GM21423 (cell line): ENCODE data around the gene PDE1C.

Experiments used
- ATAC-seq: cut with Tn5 transposase; IDR thresholded peaks from one replicate; pipeline ENCODE4 v1.9.1; 2021; ENCODE audit warnings: mild to moderate bottlenecking, moderate library complexity; ENCODE audit not compliant: unreplicated experiment

Gene PDE1C

DNA sequence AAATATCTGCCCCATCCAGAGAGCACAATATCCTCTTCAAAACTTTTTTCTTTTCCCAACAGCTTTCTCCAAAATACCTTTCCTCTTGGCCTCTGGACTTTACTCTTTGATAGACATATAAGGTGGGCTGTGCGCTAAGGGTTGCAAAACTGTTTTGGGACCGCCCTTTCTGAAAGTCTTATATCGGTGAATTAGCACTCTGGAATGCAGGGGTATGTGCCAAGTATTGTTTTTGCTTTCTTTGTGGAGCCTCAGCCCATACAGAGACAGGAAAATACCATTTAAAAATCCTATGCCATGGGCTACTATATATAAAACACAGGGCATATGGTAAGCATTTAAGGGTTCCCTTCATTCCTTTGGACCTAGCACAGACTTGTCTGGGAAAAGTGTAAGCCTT is 345.5 kb downstream of the PDE1C start:
- ATAC-seq = no peak

- ATAC-seq = no peak
Observed at GRCh38 chr7:31720366-31720765, 349.8 kb downstream of the PDE1C start.

DNA sequence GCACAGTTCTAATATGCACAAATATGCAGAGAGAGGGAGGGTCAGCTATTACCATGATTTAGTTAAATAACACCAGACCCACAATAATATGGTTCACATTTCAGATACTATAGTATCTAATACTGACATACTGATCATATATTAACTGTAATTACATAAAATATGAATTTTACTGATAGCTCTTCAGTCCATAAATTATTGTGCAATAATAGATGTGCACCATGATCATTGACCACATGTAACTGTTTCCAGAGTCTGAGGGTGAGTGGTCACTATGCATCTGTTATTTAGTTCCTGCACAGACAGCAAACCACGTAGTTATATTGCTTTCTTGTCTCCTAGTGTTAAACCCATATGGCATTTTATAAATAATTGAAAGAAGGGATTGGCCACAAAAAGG is 353.9 kb downstream of the PDE1C start:
- no peak for ATAC-seq

DNA sequence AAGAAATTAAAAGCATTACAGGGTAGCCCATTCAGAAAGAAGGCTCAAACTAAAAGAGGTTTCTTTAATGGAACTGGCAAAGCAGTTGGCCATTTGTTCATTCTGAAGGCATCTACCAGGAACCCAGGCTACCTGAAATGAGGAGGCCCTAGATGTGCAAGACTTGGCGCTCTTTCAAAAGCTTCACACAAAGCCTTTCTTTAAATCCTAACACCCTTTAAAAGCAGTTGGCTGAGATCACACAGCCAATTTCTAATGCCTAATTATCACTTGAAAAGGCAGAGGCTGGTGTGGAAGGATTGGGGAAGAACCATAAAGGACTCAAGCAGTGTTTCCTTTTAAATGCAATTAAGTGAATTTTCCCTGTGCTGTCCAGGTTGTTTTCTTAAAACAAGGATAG is 360.0 kb downstream of the PDE1C start:
- ATAC-seq = no peak

GRCh38 chr7:31707089-31707488 is 363.1 kb downstream of the PDE1C start:
- ATAC-seq = no peak

DNA sequence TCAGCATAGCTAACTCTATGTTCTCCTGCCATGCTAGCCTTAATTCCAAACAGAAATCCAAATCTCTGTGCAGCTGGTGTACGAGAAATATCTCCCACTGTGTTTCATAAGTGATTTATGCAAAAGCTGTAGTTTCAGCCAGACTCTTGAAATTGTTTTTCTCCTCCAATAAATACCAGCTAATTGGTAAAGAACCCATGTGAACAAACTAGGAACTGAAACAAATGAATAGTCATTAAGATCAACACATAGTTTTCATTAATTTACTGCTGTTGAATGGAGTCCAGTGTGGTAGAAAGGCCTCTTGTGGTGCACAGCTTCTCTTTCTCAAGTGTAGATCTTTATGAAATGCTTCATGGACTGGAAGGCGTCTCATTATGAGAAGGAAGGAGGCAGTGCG is 364.8 kb downstream of the PDE1C start:
- ATAC-seq = no peak

GRCh38 chr7:31702354-31702753 is 367.9 kb downstream of the PDE1C start:
- ATAC-seq = no peak
